Measurements from ENCODE around the gene SLC6A6.

GRCh38 chr3:14503706-14504065 is 101.3 kb downstream of the SLC6A6 start:
- TF ChIP-seq POLR2A (IDR thresholded peaks at IDR 0.05; ENCODE audit: low read depth, low read length) = no peak
- TF ChIP-seq PAX5 (IDR thresholded peaks at IDR 0.05; ENCODE audit: insufficient read depth, low read length, severe bottlenecking) = no peak
